ENCODE measurements around the gene DGKG.

Gene DGKG

GRCh38 chr3:186322761-186323160, 39.3 kb downstream of the DGKG start:
- H3K36me3 ChIP-seq = peaks cover 3 to 16% (median 10%) of the 10 kb centered on the region in 3 donors
- H3K27ac ChIP-seq = no peak overlapping the region
- no peak overlapping the region for H3K4me3 ChIP-seq
- no peaks in the 10 kb centered on the region for H3K4me1 ChIP-seq
- no peaks in the 10 kb centered on the region for H3K9me3 ChIP-seq
- TF ChIP-seq CTCF (IDR thresholded peaks at IDR 0.05) = no peak
- DNase-seq = no peak
- H3K27me3 ChIP-seq = no peaks in the 10 kb centered on the region
- intact Hi-C loops (cut with DNase I; ENCODE audit: low total_unique reads) = no loop called here

- intact Hi-C loops (cut with DNase I; ENCODE audit: low total_unique reads) = no loop called here
- no peak for TF ChIP-seq CTCF (IDR thresholded peaks at IDR 0.05)
- Histone ChIP-seq H3K27me3 (no peaks in the 10 kb centered on the region), H3K4me3 (no peak overlapping the region), H3K36me3 (peaks cover 9 to 16% (median 10%) of the 10 kb centered on the region in 3 donors), H3K27ac (no peak overlapping the region), H3K4me1 (no peaks in the 10 kb centered on the region), H3K9me3 (no peaks in the 10 kb centered on the region)
- no peak for DNase-seq
These were observed 40.3 kb downstream of the DGKG start for GRCh38 chr3:186321746-186322145.

GRCh38 chr3:186320862-186321568, 41.0 kb downstream of the DGKG start:
- TF ChIP-seq CTCF (IDR thresholded peaks at IDR 0.05) = no peak
- Histone ChIP-seq H3K4me3 (no peak overlapping the region), H3K27me3 (no peaks in the 10 kb centered on the region), H3K36me3 (peaks cover 9 to 16% (median 10%) of the 10 kb centered on the region in 3 donors), H3K4me1 (no peaks in the 10 kb centered on the region), H3K27ac (no peak overlapping the region), H3K9me3 (no peaks in the 10 kb centered on the region)
- no peak for DNase-seq
- intact Hi-C loops (cut with DNase I; ENCODE audit: low total_unique reads) = no loop called here

DNA sequence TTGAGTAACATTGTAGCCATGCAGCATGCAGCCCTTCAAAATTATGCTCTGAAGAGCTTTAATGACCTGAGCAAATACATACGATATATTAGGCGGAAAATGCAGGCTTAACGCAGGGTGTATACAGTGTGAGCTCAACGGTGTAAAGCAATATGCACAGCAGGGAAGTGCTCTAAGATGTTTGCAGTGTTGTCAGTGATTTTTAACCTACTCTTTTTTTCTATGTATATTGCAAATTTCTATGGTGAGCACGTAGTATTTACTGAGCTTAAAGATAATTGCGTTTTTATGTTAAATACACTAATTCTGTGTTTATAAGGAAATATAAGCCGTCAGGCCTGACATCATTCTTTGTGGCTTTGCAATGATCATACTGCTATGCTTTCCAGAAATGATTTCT, 42.1 kb downstream of the DGKG start:
- no peak for DNase-seq
- no peaks in the 10 kb centered on the region for H3K9me3 ChIP-seq
- H3K36me3 ChIP-seq = peaks cover 9 to 16% (median 10%) of the 10 kb centered on the region in 3 donors
- intact Hi-C loops (cut with DNase I; ENCODE audit: low total_unique reads) = no loop called here
- H3K27me3 ChIP-seq = no peaks in the 10 kb centered on the region
- TF ChIP-seq CTCF (IDR thresholded peaks at IDR 0.05) = no peak
- H3K27ac ChIP-seq = no peak overlapping the region
- H3K4me1 ChIP-seq = no peaks in the 10 kb centered on the region
- no peak overlapping the region for H3K4me3 ChIP-seq

DNA sequence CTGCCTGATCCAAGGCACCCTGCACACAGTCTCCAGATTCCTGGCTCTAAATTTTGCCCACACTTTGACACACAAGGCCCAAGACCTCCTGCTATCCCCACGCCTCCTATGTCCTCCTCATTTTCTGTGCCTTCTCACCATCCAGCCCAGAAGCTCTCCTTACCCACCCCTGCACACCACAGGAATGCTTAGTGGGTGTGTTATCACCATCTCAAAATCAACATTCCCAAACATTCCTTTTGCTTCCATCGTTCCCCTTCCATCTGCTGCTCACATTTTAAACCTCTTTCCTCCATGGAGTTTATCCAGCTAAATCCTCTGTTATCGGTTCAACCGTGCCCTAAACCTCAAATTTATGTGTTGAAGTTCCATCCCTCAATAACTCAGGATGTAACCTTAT, 43.9 kb downstream of the DGKG start:
- TF ChIP-seq CTCF (IDR thresholded peaks at IDR 0.05) = no peak
- Histone ChIP-seq H3K36me3 (peaks cover 9 to 16% (median 10%) of the 10 kb centered on the region in 3 donors), H3K9me3 (no peaks in the 10 kb centered on the region), H3K27ac (no peak overlapping the region), H3K4me1 (no peaks in the 10 kb centered on the region), H3K27me3 (no peaks in the 10 kb centered on the region), H3K4me3 (no peak overlapping the region)
- DNase-seq = no peak
- intact Hi-C loops (cut with DNase I; ENCODE audit: low total_unique reads) = no loop called here

Data from tibial artery (tissue), 4 donors.